Measurements from ENCODE around the gene INPP5D.

INPP5D gene

GRCh38 chr2:233137040-233137439 is 76.9 kb downstream of the INPP5D start:
- no peak for DNase-seq (ENCODE audit: extremely low read depth, low read depth)
- H3K4me3 ChIP-seq (replicated peaks; ENCODE audit: low read depth, low read length) = no peak overlapping the region
- no peak for TF ChIP-seq CTCF (IDR thresholded peaks at IDR 0.05; ENCODE audit: low read depth, low read length, missing control alignments)

DNA sequence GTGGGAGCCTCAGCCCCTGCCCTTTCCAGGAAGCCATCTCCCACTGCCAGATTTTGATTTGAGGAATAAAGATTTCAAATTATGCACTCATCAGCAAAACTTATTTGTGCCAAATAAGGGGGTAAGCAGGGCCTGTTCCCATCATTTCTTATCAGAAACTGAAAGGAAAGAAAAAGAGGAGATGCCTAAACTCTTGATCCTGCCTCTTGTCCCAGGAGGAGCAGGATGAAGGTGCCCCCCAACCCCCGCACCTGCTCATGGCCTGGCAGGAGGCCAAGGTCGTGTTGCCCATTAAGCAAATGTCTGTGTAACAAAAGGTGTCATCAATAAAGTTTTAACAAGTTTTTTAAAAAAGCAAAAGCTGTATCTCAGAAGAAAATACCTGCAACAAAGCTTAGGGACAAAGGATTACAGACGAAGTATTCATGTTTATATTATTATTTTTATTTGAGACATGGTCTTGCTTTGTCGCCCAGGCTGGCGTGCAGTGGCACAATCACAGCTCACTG is 80.0 kb downstream of the INPP5D start:
- no peak for TF ChIP-seq CTCF (IDR thresholded peaks at IDR 0.05; ENCODE audit: low read depth, low read length, missing control alignments)
- peak overlapping the region; percentile 36 for H3K4me3 ChIP-seq (replicated peaks; ENCODE audit: low read depth, low read length)
- DNase-seq (ENCODE audit: extremely low read depth, low read depth) = no peak

GRCh38 chr2:233140978-233141377 is 80.8 kb downstream of the INPP5D start:
- no peak for TF ChIP-seq CTCF (IDR thresholded peaks at IDR 0.05; ENCODE audit: low read depth, low read length, missing control alignments)
- DNase-seq (ENCODE audit: extremely low read depth, low read depth) = no peak
- no peak overlapping the region for H3K4me3 ChIP-seq (replicated peaks; ENCODE audit: low read depth, low read length)

- DNase-seq (ENCODE audit: extremely low read depth, low read depth) = no peak
- H3K4me3 ChIP-seq (replicated peaks; ENCODE audit: low read depth, low read length) = no peak overlapping the region
- TF ChIP-seq CTCF (IDR thresholded peaks at IDR 0.05; ENCODE audit: low read depth, low read length, missing control alignments) = no peak
Observed at GRCh38 chr2:233141901-233142300, 81.8 kb downstream of the INPP5D start.

- no peak for DNase-seq (ENCODE audit: extremely low read depth, low read depth)
- no peak overlapping the region for H3K4me3 ChIP-seq (replicated peaks; ENCODE audit: low read depth, low read length)
- TF ChIP-seq CTCF (IDR thresholded peaks at IDR 0.05; ENCODE audit: low read depth, low read length, missing control alignments) = no peak
Observed at GRCh38 chr2:233142355-233142897, 82.3 kb downstream of the INPP5D start.

- no peak for DNase-seq (ENCODE audit: extremely low read depth, low read depth)
- H3K4me3 ChIP-seq (replicated peaks; ENCODE audit: low read depth, low read length) = no peak overlapping the region
- TF ChIP-seq CTCF (IDR thresholded peaks at IDR 0.05; ENCODE audit: low read depth, low read length, missing control alignments) = no peak
Observed at GRCh38 chr2:233143700-233144331, 83.7 kb downstream of the INPP5D start.

All from HFF-Myc (cell line).